ENCODE data around the gene PGC. TPM values are rescaled to one million over a fixed set of nuclear protein-coding genes. Genes with fewer than 3 reads are reported as not detected.

The PGC gene
- total and polyA plus RNA-seq, 2 of the 8 experiments (the other 6 are each of a cell fraction or from before 2014, with no cell fraction given): 0.09 TPM; not detected in 1

DNA sequence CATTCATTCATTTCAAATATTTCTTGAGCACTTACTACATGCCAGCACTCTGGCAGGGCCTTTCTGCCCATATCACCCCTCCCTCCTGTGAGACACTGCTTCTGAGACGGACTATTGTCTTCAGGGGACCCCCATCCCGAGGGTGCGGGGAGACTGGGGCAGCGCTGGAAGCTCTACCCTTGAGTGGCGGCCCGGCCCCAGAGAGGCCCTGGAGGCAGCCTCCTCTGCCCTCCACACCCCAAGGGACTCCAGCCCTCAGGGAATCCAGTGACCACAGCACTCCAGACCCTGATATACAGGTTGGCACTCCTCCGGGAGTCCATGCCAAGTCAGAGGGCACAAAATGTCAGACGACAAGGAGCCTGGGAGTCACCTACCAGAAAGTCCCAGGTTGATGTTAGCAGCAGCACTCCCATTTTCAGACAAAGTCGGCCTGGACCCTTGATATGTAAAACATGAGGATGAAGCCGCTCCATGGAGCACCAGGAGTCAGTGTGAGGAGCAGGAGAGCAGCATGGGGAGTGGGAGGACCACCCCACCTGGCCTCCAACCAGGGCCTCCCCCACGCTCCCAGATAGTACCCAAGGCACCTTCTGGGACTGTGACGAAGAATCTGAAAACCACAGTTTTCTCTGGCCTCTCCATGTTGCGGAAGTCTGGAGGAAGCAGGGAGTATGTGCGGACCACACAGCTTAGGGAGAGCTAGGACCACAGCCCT is 32.5 kb downstream of the PGC start (continued):
- no peak for TF ChIP-seq EGR1 (IDR thresholded peaks at IDR 0.05; ENCODE audit: borderline replicate concordance, low read depth, low read length)
- TF ChIP-seq SAP30 (IDR thresholded peaks at IDR 0.05; ENCODE audit: insufficient read depth, insufficient replicate concordance, low read length): no peak
- TF ChIP-seq POLR2AphosphoS5 (IDR thresholded peaks at IDR 0.05; ENCODE audit: low read depth, low read length): no peak

Measured in H1 (cell line).